Vagina (tissue), 2 donors: ENCODE measurements around the gene ST6GALNAC4. TPM values are rescaled to one million over a fixed set of nuclear protein-coding genes. Genes with fewer than 3 reads are reported as not detected.

Source experiments
- DNase-seq, 2 donors: peaks; one replicate each; pipeline ENCODE4 v3.0.0-alpha.2; 2017; ENCODE audit errors: extremely low spot score in 2 of 2
- H3K27ac ChIP-seq: fragments of 200-600 bp; sonication (generic); one replicate; pipeline ENCODE4 v1.5.1; 2019
- H3K27me3 ChIP-seq: fragments of 200-600 bp; sonication (generic); one replicate; pipeline ENCODE4 v1.5.1; 2019
- H3K36me3 ChIP-seq, 2 donors: fragments of 200-600 bp; sonication (generic); one replicate each; pipeline ENCODE4 v1.5.1; 2017 to 2019
- H3K4me1 ChIP-seq: fragments of 200-600 bp; sonication (generic); one replicate; pipeline ENCODE4 v1.5.1; 2019
- H3K4me3 ChIP-seq, 2 donors: fragments of 200-600 bp; sonication (generic); 1 replicate in 1 of 2; 2 replicates in 1 of 2; pipeline ENCODE4 v1.5.1; 2016 to 2019
- H3K9me3 ChIP-seq: fragments of 200-600 bp; sonication (generic); one replicate; pipeline ENCODE4 v1.5.1; 2019
- POLR2A ChIP-seq, 2 donors: fragments of 450-650 bp; IDR thresholded peaks; one replicate each; pipeline ENCODE4 v1.6.1; 2017; ENCODE audit warnings: antibody characterized with exemption in 2 of 2, mild to moderate bottlenecking in 2 of 2, moderate library complexity in 2 of 2
- POLR2AphosphoS5 ChIP-seq, 2 donors: sonication (generic); formaldehyde crosslinking; IDR thresholded peaks; one replicate each; pipeline ENCODE4 v1.9.0; 2017; ENCODE audit warnings: antibody characterized with exemption in 2 of 2, mild to moderate bottlenecking in 2 of 2, low read depth in 1 of 2; ENCODE audit not compliant: insufficient read depth in 1 of 2
- intact Hi-C: fragments of 100-400 bp; cut with DNase I; formaldehyde crosslinking; loops from one replicate; pipeline ENCODE4 v1.15.1; 2023
- total RNA-seq: library from RNA; depleted of rRNA; stranded (reverse); fragments of >200 nt; gene quantifications from one replicate; pipeline ENCODE4 v1.2.3, GENCODE V29; 2016
- TF ChIP-seq, protein P1 (sequence below), 3 experiments: fragments of 450-650 bp in 2 of 3; fragments of 200-600 bp in 1 of 3; sonication (generic) in 1 of 3; IDR thresholded peaks; one replicate each; pipeline ENCODE4 v1.5.1; 2017 to 2019; ENCODE audit warnings: antibody characterized with exemption in 3 of 3, mild to moderate bottlenecking in 2 of 3, moderate library complexity in 2 of 3

ST6GALNAC4 gene
- total RNA-seq, 1 donor from 2014 or later = 33.1 TPM

DNA sequence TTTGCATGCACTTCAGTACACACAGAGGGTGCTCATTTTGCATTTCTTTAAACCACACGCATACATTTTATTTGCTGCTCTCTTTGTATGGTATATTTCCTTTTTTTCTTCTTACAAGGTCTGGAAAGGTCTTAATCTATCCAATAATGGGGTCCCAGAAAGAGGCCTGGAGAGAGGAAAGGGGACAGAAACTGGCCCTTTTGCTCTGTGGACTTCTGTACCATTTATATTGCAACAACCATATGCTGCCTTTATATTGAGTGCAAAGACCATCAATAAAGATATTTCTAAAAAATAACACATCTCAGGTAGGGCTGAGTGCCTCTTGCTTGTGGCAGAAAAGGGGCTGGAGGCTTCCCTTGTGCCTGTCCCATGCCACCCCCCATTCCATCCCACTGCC is 36.3 kb upstream of the ST6GALNAC4 start:
- Histone ChIP-seq H3K27me3 (no peaks in the 10 kb centered on the region), H3K36me3 (no peaks in the 10 kb centered on the region), H3K9me3 (no peaks in the 10 kb centered on the region), H3K27ac (peak overlapping the region; percentile 52), H3K4me3 (no peak overlapping the region), H3K4me1 (peaks cover 68% of the 10 kb centered on the region)
- DNase-seq = no peak
- TF ChIP-seq, protein P1, sequence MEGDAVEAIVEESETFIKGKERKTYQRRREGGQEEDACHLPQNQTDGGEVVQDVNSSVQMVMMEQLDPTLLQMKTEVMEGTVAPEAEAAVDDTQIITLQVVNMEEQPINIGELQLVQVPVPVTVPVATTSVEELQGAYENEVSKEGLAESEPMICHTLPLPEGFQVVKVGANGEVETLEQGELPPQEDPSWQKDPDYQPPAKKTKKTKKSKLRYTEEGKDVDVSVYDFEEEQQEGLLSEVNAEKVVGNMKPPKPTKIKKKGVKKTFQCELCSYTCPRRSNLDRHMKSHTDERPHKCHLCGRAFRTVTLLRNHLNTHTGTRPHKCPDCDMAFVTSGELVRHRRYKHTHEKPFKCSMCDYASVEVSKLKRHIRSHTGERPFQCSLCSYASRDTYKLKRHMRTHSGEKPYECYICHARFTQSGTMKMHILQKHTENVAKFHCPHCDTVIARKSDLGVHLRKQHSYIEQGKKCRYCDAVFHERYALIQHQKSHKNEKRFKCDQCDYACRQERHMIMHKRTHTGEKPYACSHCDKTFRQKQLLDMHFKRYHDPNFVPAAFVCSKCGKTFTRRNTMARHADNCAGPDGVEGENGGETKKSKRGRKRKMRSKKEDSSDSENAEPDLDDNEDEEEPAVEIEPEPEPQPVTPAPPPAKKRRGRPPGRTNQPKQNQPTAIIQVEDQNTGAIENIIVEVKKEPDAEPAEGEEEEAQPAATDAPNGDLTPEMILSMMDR (IDR thresholded peaks at IDR 0.05) = no peak
- TF ChIP-seq POLR2AphosphoS5 (IDR thresholded peaks at IDR 0.05; ENCODE audit: insufficient read depth in 1 of 2, low read depth in 1 of 2) (no peak), POLR2A (IDR thresholded peaks at IDR 0.05) (no peak)
- intact Hi-C loops = no loop called here

DNA sequence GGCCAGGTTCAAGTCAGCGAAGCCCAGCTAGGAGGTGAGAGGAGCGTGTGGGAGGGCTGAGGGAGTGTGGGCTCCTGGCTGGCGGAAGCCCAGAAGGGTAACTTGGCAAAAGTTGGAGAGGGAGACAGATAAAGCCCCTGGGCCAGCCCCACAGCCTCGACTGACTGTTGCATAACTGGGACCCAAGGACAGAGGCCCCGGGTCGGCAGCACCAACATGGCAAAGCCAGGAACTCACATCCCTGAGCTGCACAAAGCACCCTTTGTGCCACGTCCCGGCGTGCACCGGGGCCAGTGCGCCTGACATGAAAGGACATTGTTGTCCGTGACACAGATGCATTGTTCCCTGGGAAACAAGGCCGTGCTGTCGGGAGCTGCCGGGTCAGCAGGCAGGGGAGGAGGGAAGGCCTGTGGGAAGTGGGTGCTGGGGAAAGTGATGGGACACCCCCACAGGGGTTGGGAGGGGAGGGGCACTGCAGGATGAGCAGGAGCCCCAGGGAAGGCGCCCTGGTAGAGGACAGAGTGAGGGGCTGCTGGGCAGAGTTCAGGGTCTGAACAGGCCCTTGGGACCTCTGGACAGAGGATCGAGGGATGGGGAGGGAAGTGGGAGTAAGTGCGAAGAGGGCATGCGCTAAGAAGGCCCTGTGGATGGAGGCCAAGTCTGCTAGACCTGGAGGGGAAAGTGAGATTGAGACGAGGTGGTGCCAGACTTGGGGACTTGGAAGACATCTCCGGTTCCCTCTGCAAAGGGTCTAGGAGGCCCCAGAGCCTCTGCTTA is 33.9 kb upstream of the ST6GALNAC4 start:
- DNase-seq = no peak
- Histone ChIP-seq H3K4me3 (no peak overlapping the region), H3K4me1 (peaks cover 76% of the 10 kb centered on the region), H3K36me3 (no peaks in the 10 kb centered on the region), H3K27ac (peak overlapping the region; percentile 64), H3K27me3 (no peaks in the 10 kb centered on the region), H3K9me3 (no peaks in the 10 kb centered on the region)
- TF ChIP-seq, protein P1 (IDR thresholded peaks at IDR 0.05) = no peak
- TF ChIP-seq POLR2AphosphoS5 (IDR thresholded peaks at IDR 0.05; ENCODE audit: insufficient read depth in 1 of 2, low read depth in 1 of 2) (no peak), POLR2A (IDR thresholded peaks at IDR 0.05) (no peak)
- intact Hi-C loops = no loop called here

DNA sequence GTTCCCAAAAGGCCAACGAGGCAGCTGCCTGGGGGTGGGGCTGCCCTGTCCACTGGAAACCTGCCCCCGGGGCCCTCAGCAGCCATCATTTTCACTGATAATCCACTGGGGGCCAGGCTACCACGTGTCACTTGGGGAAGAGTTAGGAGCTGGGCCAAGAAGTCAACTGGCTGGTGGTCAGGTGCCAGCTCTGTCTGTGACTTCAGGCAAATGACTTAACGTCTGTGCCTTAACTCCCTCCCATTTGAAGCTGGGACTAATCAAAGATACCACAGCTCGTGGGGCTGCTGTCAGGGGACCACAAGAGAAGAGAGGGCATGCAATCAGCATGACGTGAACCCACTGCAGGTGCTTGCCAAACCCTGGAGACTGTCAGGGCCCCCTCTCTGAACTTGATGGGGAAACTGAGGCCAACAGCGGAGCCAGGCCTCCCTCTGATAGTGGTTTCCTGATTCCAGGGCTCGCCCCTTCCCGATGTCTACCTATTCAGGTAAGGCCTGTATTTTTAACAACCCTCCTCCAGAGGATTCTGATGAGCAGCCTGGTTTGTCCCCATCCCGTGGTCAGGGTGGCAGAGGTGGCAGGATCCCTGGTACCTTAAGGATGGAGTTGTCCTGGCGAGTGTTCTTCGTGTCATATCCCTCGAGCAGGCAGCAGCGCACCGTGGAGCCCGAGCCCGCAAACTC is 33.1 kb upstream of the ST6GALNAC4 start:
- H3K9me3 ChIP-seq = no peaks in the 10 kb centered on the region
- TF ChIP-seq POLR2AphosphoS5 (IDR thresholded peaks at IDR 0.05; ENCODE audit: insufficient read depth in 1 of 2, low read depth in 1 of 2) (no peak), POLR2A (IDR thresholded peaks at IDR 0.05) (no peak)
- TF ChIP-seq, protein P1 (IDR thresholded peaks at IDR 0.05) = no peak
- H3K4me1 ChIP-seq = peaks cover 68% of the 10 kb centered on the region
- peaks cover 0 to 5% of the 10 kb centered on the region in 2 donors for H3K36me3 ChIP-seq
- DNase-seq = no peak
- H3K27ac ChIP-seq = peak overlapping the region; percentile 64
- H3K4me3 ChIP-seq = no peak overlapping the region
- intact Hi-C loops = no loop called here
- H3K27me3 ChIP-seq = no peaks in the 10 kb centered on the region

DNA sequence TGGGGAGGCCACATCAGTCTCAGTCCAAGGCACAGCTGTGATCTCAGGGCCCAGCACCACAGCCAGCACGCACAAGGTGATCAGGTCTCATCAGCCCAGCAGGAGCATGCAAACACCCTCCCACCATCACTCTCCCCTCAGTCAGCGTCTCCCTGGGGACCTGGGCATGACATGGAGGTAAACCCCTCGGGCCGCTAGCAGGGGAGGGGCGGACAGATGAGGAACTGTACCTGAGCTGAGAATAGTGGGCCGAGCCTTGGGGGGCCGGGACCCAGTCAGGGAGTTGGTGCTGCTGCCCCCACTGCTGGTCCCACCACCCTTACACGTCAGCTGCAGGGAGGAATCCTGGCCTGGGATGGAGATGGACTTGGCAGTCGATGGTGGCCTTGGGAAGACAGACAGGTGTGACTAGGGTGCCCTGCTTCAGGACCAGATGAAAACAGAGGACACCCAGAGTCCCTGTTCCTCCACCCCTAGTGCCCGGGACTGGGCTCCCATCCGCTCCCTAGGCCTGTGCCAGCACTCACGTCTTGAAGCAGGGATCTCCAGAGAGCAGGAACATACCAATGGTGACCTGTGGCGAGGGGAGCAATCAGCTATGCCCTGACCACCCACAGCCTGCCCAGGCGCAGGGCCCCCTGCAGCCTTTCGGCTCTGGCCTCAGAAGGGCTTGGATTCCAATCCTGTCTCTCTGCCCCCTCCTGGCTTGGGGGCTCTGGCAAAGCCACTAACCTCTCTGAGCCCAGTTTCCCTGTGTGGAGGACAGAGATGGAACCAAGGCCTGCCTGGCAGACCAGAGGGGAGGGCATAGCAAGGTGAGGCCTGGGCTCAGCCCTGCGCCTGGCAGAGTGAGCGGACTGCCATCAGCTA is 31.2 kb upstream of the ST6GALNAC4 start:
- Histone ChIP-seq H3K9me3 (no peaks in the 10 kb centered on the region), H3K4me1 (peaks cover 63% of the 10 kb centered on the region), H3K27me3 (no peaks in the 10 kb centered on the region), H3K36me3 (peaks cover 0 to 16% of the 10 kb centered on the region in 2 donors), H3K27ac (peak overlapping the region; percentile 69), H3K4me3 (no peak overlapping the region)
- intact Hi-C loops = no loop called here
- DNase-seq = no peak
- TF ChIP-seq POLR2AphosphoS5 (IDR thresholded peaks at IDR 0.05; ENCODE audit: insufficient read depth in 1 of 2, low read depth in 1 of 2) = no peak

DNA sequence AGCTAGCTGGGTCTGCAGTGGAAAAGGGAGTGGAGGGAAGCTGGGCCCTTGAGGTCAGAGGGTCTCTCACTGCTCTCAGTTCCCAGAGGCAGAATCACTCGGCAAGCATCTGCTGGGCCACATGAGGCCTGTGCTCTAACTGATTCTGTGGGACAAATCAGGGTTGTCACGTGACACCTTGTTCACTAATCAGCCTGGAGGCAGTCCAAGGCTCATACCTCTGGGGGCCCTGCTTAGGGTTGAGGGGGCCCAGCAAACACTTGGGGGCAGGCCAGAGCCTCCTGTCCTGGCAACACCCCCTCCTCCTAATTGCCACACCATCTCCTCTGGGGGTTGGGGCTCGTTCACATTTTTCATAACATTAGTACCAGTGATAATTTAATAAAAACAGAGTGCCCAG is 29.9 kb upstream of the ST6GALNAC4 start:
- Histone ChIP-seq H3K9me3 (no peaks in the 10 kb centered on the region), H3K4me1 (peaks cover 63% of the 10 kb centered on the region), H3K27me3 (no peaks in the 10 kb centered on the region), H3K4me3 (no peak overlapping the region), H3K27ac (peak overlapping the region; percentile 69), H3K36me3 (peaks cover 0 to 29% of the 10 kb centered on the region in 2 donors)
- TF ChIP-seq, protein P1 (IDR thresholded peaks at IDR 0.05) = no peak
- TF ChIP-seq POLR2A (IDR thresholded peaks at IDR 0.05) (no peak), POLR2AphosphoS5 (IDR thresholded peaks at IDR 0.05; ENCODE audit: insufficient read depth in 1 of 2, low read depth in 1 of 2) (no peak)
- no peak for DNase-seq
- intact Hi-C loops = no loop called here
